MM.1S (cell line): ENCODE measurements around the gene ERF.

Source experiments
- CTCF ChIP-seq: fragments of 300-600 bp; sonication (generic); IDR thresholded peaks from 2 replicates; pipeline ENCODE4 v1.5.1; 2016; ENCODE audit warnings: antibody characterized with exemption, low read length, mixed read lengths
- EZH2 ChIP-seq: fragments of 300-600 bp; sonication (generic); optimal IDR thresholded peaks from 2 replicates; pipeline ENCODE3; 2017; ENCODE audit warnings: low read depth, mild to moderate bottlenecking, antibody characterized with exemption, low read length, mixed read lengths
- EZH2phosphoT487 ChIP-seq: fragments of 300-600 bp; sonication (generic); IDR thresholded peaks from 2 replicates; pipeline ENCODE4 v1.6.1; 2018; ENCODE audit warnings: antibody characterized with exemption, low read length

- TF ChIP-seq CTCF (no peak), EZH2phosphoT487 (no peak), EZH2 (no peak)
These were observed 20.6 kb downstream of the ERF start for GRCh38 chr19:42234364-42234763.
